ENCODE data around the gene SCYGR2. TPM values are rescaled to one million over a fixed set of nuclear protein-coding genes. Genes with fewer than 3 reads are reported as not detected.

Gene SCYGR2
- total RNA-seq, 1 experiment from 2014 or later: not detected

- Histone ChIP-seq H3K4me2 (ENCODE audit: low read depth, low read length, poor library complexity, severe bottlenecking) (no peak overlapping the region), H3K79me2 (ENCODE audit: low read length) (no peaks in the 10 kb centered on the region), H2AFZ (ENCODE audit: low read length) (no peak overlapping the region), H3K4me1 (ENCODE audit: low read length) (no peaks in the 10 kb centered on the region), H3K4me3 (ENCODE audit: low read length) (no peak overlapping the region), H3K9me3 (ENCODE audit: low read length) (no peaks in the 10 kb centered on the region), H3K9me2 (replicated peaks; ENCODE audit: insufficient read depth, low read length) (no peaks in the 10 kb centered on the region), H4K20me1 (ENCODE audit: insufficient read depth, low read depth, low read length) (no peaks in the 10 kb centered on the region), H3K27ac (ENCODE audit: low read length) (no peak overlapping the region), H3K9ac (ENCODE audit: low read length) (no peak overlapping the region), H3K36me3 (ENCODE audit: insufficient read depth, low read length) (no peaks in the 10 kb centered on the region), H3K27me3 (ENCODE audit: low read length) (no peaks in the 10 kb centered on the region)
- no peak for DNase-seq
These were observed 695 bp upstream of the SCYGR2 start for GRCh38 chr2:227597998-227598397.

GRCh38 chr2:227602358-227602757 is 3.7 kb downstream of the SCYGR2 start:
- no peak overlapping the region for H3K4me3 ChIP-seq (ENCODE audit: low read length)
- no peak overlapping the region for H2AFZ ChIP-seq (ENCODE audit: low read length)
- H3K9me3 ChIP-seq (ENCODE audit: low read length): no peaks in the 10 kb centered on the region
- DNase-seq: no peak
- no peaks in the 10 kb centered on the region for H3K79me2 ChIP-seq (ENCODE audit: low read length)
- H3K9me2 ChIP-seq (replicated peaks; ENCODE audit: insufficient read depth, low read length): no peaks in the 10 kb centered on the region
- no peak overlapping the region for H3K27ac ChIP-seq (ENCODE audit: low read length)
- no peaks in the 10 kb centered on the region for H3K27me3 ChIP-seq (ENCODE audit: low read length)
- no peaks in the 10 kb centered on the region for H3K4me1 ChIP-seq (ENCODE audit: low read length)
- H3K4me2 ChIP-seq (ENCODE audit: low read depth, low read length, poor library complexity, severe bottlenecking): no peak overlapping the region
- no peak overlapping the region for H3K9ac ChIP-seq (ENCODE audit: low read length)
- H4K20me1 ChIP-seq (ENCODE audit: insufficient read depth, low read depth, low read length): no peaks in the 10 kb centered on the region
- H3K36me3 ChIP-seq (ENCODE audit: insufficient read depth, low read length): no peaks in the 10 kb centered on the region

- DNase-seq: no peak
- Histone ChIP-seq H3K79me2 (ENCODE audit: low read length) (no peaks in the 10 kb centered on the region), H3K9me2 (replicated peaks; ENCODE audit: insufficient read depth, low read length) (no peaks in the 10 kb centered on the region), H3K4me2 (ENCODE audit: low read depth, low read length, poor library complexity, severe bottlenecking) (no peak overlapping the region), H2AFZ (ENCODE audit: low read length) (no peak overlapping the region), H4K20me1 (ENCODE audit: insufficient read depth, low read depth, low read length) (no peaks in the 10 kb centered on the region), H3K4me3 (ENCODE audit: low read length) (no peak overlapping the region), H3K27ac (ENCODE audit: low read length) (no peak overlapping the region), H3K9me3 (ENCODE audit: low read length) (no peaks in the 10 kb centered on the region), H3K27me3 (ENCODE audit: low read length) (no peaks in the 10 kb centered on the region), H3K9ac (ENCODE audit: low read length) (no peak overlapping the region), H3K36me3 (ENCODE audit: insufficient read depth, low read length) (no peaks in the 10 kb centered on the region), H3K4me1 (ENCODE audit: low read length) (no peaks in the 10 kb centered on the region)
These were observed 7.8 kb downstream of the SCYGR2 start for GRCh38 chr2:227606476-227606875.

- H4K20me1 ChIP-seq (ENCODE audit: insufficient read depth, low read depth, low read length): no peaks in the 10 kb centered on the region
- H3K36me3 ChIP-seq (ENCODE audit: insufficient read depth, low read length): no peaks in the 10 kb centered on the region
- H3K4me2 ChIP-seq (ENCODE audit: low read depth, low read length, poor library complexity, severe bottlenecking): no peak overlapping the region
- no peaks in the 10 kb centered on the region for H3K79me2 ChIP-seq (ENCODE audit: low read length)
- no peak for DNase-seq
- H3K4me1 ChIP-seq (ENCODE audit: low read length): no peaks in the 10 kb centered on the region
- H3K4me3 ChIP-seq (ENCODE audit: low read length): no peak overlapping the region
- no peaks in the 10 kb centered on the region for H3K27me3 ChIP-seq (ENCODE audit: low read length)
- H3K9ac ChIP-seq (ENCODE audit: low read length): no peak overlapping the region
- no peak overlapping the region for H3K27ac ChIP-seq (ENCODE audit: low read length)
- H3K9me3 ChIP-seq (ENCODE audit: low read length): no peaks in the 10 kb centered on the region
- H2AFZ ChIP-seq (ENCODE audit: low read length): no peak overlapping the region
- no peaks in the 10 kb centered on the region for H3K9me2 ChIP-seq (replicated peaks; ENCODE audit: insufficient read depth, low read length)
These were observed 9.2 kb downstream of the SCYGR2 start for GRCh38 chr2:227607941-227608340.

GRCh38 chr2:227608561-227609338 is 10.1 kb downstream of the SCYGR2 start:
- H3K9me3 ChIP-seq (ENCODE audit: low read length): no peaks in the 10 kb centered on the region
- no peak overlapping the region for H3K4me2 ChIP-seq (ENCODE audit: low read depth, low read length, poor library complexity, severe bottlenecking)
- no peak for DNase-seq
- no peaks in the 10 kb centered on the region for H3K27me3 ChIP-seq (ENCODE audit: low read length)
- no peaks in the 10 kb centered on the region for H3K4me1 ChIP-seq (ENCODE audit: low read length)
- H3K36me3 ChIP-seq (ENCODE audit: insufficient read depth, low read length): no peaks in the 10 kb centered on the region
- H2AFZ ChIP-seq (ENCODE audit: low read length): no peak overlapping the region
- no peak overlapping the region for H3K4me3 ChIP-seq (ENCODE audit: low read length)
- H3K27ac ChIP-seq (ENCODE audit: low read length): no peak overlapping the region
- H3K79me2 ChIP-seq (ENCODE audit: low read length): no peaks in the 10 kb centered on the region
- no peaks in the 10 kb centered on the region for H3K9me2 ChIP-seq (replicated peaks; ENCODE audit: insufficient read depth, low read length)
- no peaks in the 10 kb centered on the region for H4K20me1 ChIP-seq (ENCODE audit: insufficient read depth, low read depth, low read length)
- no peak overlapping the region for H3K9ac ChIP-seq (ENCODE audit: low read length)

- Histone ChIP-seq H3K4me3 (ENCODE audit: low read length) (no peak overlapping the region), H3K27me3 (ENCODE audit: low read length) (no peaks in the 10 kb centered on the region), H3K9ac (ENCODE audit: low read length) (no peak overlapping the region), H3K9me3 (ENCODE audit: low read length) (no peaks in the 10 kb centered on the region), H3K36me3 (ENCODE audit: insufficient read depth, low read length) (no peaks in the 10 kb centered on the region), H3K27ac (ENCODE audit: low read length) (no peak overlapping the region), H3K9me2 (replicated peaks; ENCODE audit: insufficient read depth, low read length) (no peaks in the 10 kb centered on the region), H3K4me1 (ENCODE audit: low read length) (no peaks in the 10 kb centered on the region), H3K79me2 (ENCODE audit: low read length) (no peaks in the 10 kb centered on the region), H4K20me1 (ENCODE audit: insufficient read depth, low read depth, low read length) (no peaks in the 10 kb centered on the region), H3K4me2 (ENCODE audit: low read depth, low read length, poor library complexity, severe bottlenecking) (no peak overlapping the region), H2AFZ (ENCODE audit: low read length) (no peak overlapping the region)
- DNase-seq: no peak
These were observed 11.4 kb downstream of the SCYGR2 start for GRCh38 chr2:227610123-227610522.

- Histone ChIP-seq H3K9me2 (replicated peaks; ENCODE audit: insufficient read depth, low read length) (no peaks in the 10 kb centered on the region), H3K4me1 (ENCODE audit: low read length) (no peaks in the 10 kb centered on the region), H3K4me2 (ENCODE audit: low read depth, low read length, poor library complexity, severe bottlenecking) (no peak overlapping the region), H3K9ac (ENCODE audit: low read length) (no peak overlapping the region), H3K27me3 (ENCODE audit: low read length) (no peaks in the 10 kb centered on the region), H4K20me1 (ENCODE audit: insufficient read depth, low read depth, low read length) (no peaks in the 10 kb centered on the region), H3K4me3 (ENCODE audit: low read length) (no peak overlapping the region), H3K27ac (ENCODE audit: low read length) (no peak overlapping the region), H2AFZ (ENCODE audit: low read length) (no peak overlapping the region), H3K9me3 (ENCODE audit: low read length) (no peaks in the 10 kb centered on the region), H3K79me2 (ENCODE audit: low read length) (no peaks in the 10 kb centered on the region), H3K36me3 (ENCODE audit: insufficient read depth, low read length) (no peaks in the 10 kb centered on the region)
- no peak for DNase-seq
These were observed 14.0 kb downstream of the SCYGR2 start for GRCh38 chr2:227612546-227613271.

GRCh38 chr2:227613272-227613660 is 14.6 kb downstream of the SCYGR2 start:
- no peak for DNase-seq
- no peak overlapping the region for H3K4me2 ChIP-seq (ENCODE audit: low read depth, low read length, poor library complexity, severe bottlenecking)

More at GRCh38 chr2:227613272-227613660, 14.6 kb downstream of the SCYGR2 start:
- Histone ChIP-seq H3K9me2 (replicated peaks; ENCODE audit: insufficient read depth, low read length) (no peaks in the 10 kb centered on the region), H3K4me3 (ENCODE audit: low read length) (no peak overlapping the region), H3K27ac (ENCODE audit: low read length) (no peak overlapping the region), H2AFZ (ENCODE audit: low read length) (no peak overlapping the region), H3K9ac (ENCODE audit: low read length) (no peak overlapping the region), H3K36me3 (ENCODE audit: insufficient read depth, low read length) (no peaks in the 10 kb centered on the region), H3K79me2 (ENCODE audit: low read length) (no peaks in the 10 kb centered on the region), H4K20me1 (ENCODE audit: insufficient read depth, low read depth, low read length) (no peaks in the 10 kb centered on the region), H3K4me1 (ENCODE audit: low read length) (no peaks in the 10 kb centered on the region), H3K27me3 (ENCODE audit: low read length) (no peaks in the 10 kb centered on the region), H3K9me3 (ENCODE audit: low read length) (no peaks in the 10 kb centered on the region)
